GM12874 (cell line): ENCODE measurements around the gene DLL1.

Experiments
- TF ChIP-seq, protein P1 (sequence below): IDR thresholded peaks from 2 replicates; pipeline ENCODE4 v1.5.1; 2011; ENCODE audit warnings: low read depth, mild to moderate bottlenecking, control low read depth, low read length, moderate library complexity; ENCODE audit not compliant: insufficient read depth

Gene DLL1

GRCh38 chr6:170294813-170295509, 4.1 kb upstream of the DLL1 start:
- TF ChIP-seq, protein P1, sequence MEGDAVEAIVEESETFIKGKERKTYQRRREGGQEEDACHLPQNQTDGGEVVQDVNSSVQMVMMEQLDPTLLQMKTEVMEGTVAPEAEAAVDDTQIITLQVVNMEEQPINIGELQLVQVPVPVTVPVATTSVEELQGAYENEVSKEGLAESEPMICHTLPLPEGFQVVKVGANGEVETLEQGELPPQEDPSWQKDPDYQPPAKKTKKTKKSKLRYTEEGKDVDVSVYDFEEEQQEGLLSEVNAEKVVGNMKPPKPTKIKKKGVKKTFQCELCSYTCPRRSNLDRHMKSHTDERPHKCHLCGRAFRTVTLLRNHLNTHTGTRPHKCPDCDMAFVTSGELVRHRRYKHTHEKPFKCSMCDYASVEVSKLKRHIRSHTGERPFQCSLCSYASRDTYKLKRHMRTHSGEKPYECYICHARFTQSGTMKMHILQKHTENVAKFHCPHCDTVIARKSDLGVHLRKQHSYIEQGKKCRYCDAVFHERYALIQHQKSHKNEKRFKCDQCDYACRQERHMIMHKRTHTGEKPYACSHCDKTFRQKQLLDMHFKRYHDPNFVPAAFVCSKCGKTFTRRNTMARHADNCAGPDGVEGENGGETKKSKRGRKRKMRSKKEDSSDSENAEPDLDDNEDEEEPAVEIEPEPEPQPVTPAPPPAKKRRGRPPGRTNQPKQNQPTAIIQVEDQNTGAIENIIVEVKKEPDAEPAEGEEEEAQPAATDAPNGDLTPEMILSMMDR: no peak

- TF ChIP-seq, protein P1: no peak
Measured at GRCh38 chr6:170294298-170294730, 3.4 kb upstream of the DLL1 start.

- TF ChIP-seq, protein P1: no peak
Measured at GRCh38 chr6:170293341-170294231, 2.7 kb upstream of the DLL1 start.

DNA sequence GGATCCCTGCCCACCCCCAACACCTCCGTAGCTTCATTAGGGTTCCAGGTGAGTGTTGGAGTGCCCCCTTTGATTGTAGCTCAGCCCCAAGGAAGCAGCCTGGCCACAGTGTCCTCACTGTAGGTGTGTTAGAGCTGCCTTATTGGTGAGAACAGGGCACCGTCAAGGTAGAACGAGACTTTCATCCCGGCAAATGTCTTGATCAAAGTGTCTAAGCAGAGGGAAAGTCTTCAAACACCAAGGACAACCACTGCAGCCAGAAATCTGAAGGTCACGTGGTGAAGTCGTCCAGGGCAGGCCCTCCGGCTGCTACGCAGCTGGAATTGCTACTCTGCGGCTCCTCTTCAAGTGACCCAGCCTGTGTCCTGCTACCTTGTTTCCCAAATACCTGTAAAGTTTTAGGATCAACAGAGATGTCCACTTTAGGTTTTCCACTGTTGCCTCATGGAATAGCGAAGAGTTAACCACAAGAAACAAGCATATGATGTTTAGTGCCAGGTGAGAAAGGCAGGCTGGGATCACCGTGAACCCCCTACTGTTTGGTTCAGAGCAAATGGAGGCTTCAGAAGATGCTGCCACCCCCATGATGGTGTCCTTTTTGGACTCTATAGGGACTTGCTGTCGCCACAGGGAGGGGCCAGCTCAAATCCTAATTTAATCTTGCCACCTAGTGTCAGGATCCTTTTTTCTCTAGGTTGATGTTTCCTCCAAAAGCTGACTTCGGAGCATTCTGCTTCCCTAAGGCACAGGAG, 1.7 kb upstream of the DLL1 start:
- TF ChIP-seq, protein P1: no peak

DNA sequence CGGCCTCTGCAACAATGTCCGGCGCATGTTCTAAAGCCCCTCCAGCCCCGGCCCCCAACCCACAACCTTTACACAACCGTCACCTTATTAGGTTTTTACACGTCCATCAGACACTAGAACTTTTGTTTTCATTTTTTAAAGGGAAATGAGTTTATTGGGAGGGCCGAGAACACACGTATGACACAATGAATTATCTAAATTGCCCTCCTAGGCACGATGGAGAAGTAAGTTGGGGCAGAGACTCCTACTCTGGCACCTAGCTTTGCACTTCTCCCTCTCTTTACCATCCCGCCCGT, 1.2 kb upstream of the DLL1 start:
- TF ChIP-seq, protein P1: no peak

DNA sequence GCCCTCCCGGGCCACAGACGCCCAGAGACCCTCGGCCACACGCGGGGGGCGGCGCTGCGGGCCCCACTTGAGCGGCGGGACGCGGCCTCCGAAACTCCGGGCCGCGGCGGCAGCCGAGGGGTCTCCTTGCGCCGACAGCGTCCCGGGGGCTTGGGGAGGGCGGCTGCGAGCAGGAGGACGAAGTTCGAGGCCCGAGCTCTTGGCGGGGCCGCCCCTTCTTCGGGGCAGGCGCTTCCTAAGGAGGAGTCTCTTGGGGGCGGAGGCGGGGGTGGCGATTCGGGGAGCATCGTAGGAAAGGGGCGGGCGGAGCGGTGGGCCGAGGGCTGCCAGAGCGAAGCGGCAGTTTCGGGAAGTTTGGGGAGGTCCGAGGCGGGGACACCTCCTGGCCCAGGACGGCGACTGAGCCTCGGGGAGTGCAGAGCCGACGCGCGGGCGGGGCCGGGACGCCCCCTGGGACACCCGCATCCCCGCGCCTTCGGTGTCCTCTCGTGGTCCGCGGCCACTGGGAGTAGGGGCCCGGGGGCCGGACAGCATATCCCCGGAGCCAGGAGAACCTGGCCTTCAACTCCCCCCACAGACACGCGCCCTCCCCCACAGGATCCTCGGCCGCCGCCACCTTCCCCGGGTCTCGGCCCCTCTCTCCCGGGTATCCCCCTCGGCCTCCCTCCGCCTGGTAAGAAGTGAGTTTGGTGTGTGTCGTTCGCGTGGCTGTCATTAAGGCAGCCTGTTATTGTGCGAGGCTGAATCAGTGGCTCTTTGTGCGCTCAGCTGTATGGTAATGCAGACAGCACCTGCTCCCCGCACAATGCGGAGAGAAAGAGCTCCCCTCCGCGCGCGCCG, 613 bp upstream of the DLL1 start:
- TF ChIP-seq, protein P1: no peak
